MM.1S (cell line): ENCODE data around the gene MLLT10.
"Not testable (repeated sequence)": the region's sequence is repeated elsewhere in the genome, so short reads cannot be mapped to it uniquely, and the experiment has no call there.

ENCODE experiments used
- DNase-seq: peaks from one replicate; pipeline ENCODE4 v3.0.0-alpha.2; 2015
- H2AFZ ChIP-seq: fragments of 300-600 bp; sonication (generic); 2 replicates; pipeline ENCODE4 v1.6.0; 2016; ENCODE audit warnings: antibody characterized with exemption, low read length
- H3F3A ChIP-seq: fragments of 300-600 bp; sonication (generic); 2 replicates; pipeline ENCODE4 v1.6.1; 2016; ENCODE audit warnings: mild to moderate bottlenecking, antibody characterized with exemption, low read length, moderate library complexity, mixed read lengths; ENCODE audit not compliant: insufficient read depth
- H3K27ac ChIP-seq: fragments of 300-600 bp; sonication (generic); 2 replicates; pipeline ENCODE4 v1.5.1; 2016; ENCODE audit warnings: mild to moderate bottlenecking, low read length
- H3K27me3 ChIP-seq: fragments of 300-600 bp; sonication (generic); replicated peaks from 2 replicates; pipeline ENCODE4 v1.6.0; 2016; ENCODE audit warnings: low read length; ENCODE audit not compliant: insufficient read depth
- H3K36me3 ChIP-seq: fragments of 300-600 bp; sonication (generic); replicated peaks from 2 replicates; pipeline ENCODE4 v1.6.1; 2016; ENCODE audit warnings: mild to moderate bottlenecking, low read length, mixed read lengths; ENCODE audit not compliant: insufficient read depth
- H3K4me1 ChIP-seq: fragments of 300-600 bp; sonication (generic); 2 replicates; pipeline ENCODE4 v1.6.1; 2016; ENCODE audit warnings: low read length, mixed read lengths
- H3K4me2 ChIP-seq: fragments of 300-600 bp; sonication (generic); 2 replicates; pipeline ENCODE4 v1.6.0; 2016; ENCODE audit warnings: low read depth, low read length
- H3K4me3 ChIP-seq: fragments of 300-600 bp; sonication (generic); 2 replicates; pipeline ENCODE4 v1.5.1; 2016; ENCODE audit warnings: low read length, mixed read lengths
- H3K79me2 ChIP-seq: fragments of 300-600 bp; sonication (generic); 2 replicates; pipeline ENCODE4 v1.6.1; 2016; ENCODE audit warnings: mixed run types, low read length, mixed read lengths
- H3K9ac ChIP-seq: fragments of 300-600 bp; sonication (generic); 2 replicates; pipeline ENCODE4 v1.6.1; 2016; ENCODE audit warnings: low read length, mixed read lengths
- H3K9me2 ChIP-seq: fragments of 300-600 bp; sonication (generic); replicated peaks from 2 replicates; pipeline ENCODE4 v1.6.1; 2016; ENCODE audit warnings: mild to moderate bottlenecking, low read length, mixed read lengths; ENCODE audit not compliant: insufficient read depth
- H3K9me3 ChIP-seq: fragments of 300-600 bp; sonication (generic); replicated peaks from 2 replicates; pipeline ENCODE4 v1.6.1; 2016; ENCODE audit warnings: mild to moderate bottlenecking, low read length, mixed read lengths; ENCODE audit not compliant: insufficient read depth
- H4K20me1 ChIP-seq: fragments of 300-600 bp; sonication (generic); 2 replicates; pipeline ENCODE4 v1.6.1; 2016; ENCODE audit warnings: mild to moderate bottlenecking, low read length, moderate library complexity, mixed read lengths; ENCODE audit not compliant: insufficient read depth
- EZH2 ChIP-seq: fragments of 300-600 bp; sonication (generic); optimal IDR thresholded peaks from 2 replicates; pipeline ENCODE3; 2017; ENCODE audit warnings: low read depth, mild to moderate bottlenecking, antibody characterized with exemption, low read length, mixed read lengths
- EZH2phosphoT487 ChIP-seq: fragments of 300-600 bp; sonication (generic); IDR thresholded peaks from 2 replicates; pipeline ENCODE4 v1.6.1; 2018; ENCODE audit warnings: antibody characterized with exemption, low read length
- TF ChIP-seq, protein P1 (sequence below): fragments of 300-600 bp; sonication (generic); IDR thresholded peaks from 2 replicates; pipeline ENCODE4 v1.5.1; 2016; ENCODE audit warnings: antibody characterized with exemption, low read length, mixed read lengths

Gene MLLT10

DNA sequence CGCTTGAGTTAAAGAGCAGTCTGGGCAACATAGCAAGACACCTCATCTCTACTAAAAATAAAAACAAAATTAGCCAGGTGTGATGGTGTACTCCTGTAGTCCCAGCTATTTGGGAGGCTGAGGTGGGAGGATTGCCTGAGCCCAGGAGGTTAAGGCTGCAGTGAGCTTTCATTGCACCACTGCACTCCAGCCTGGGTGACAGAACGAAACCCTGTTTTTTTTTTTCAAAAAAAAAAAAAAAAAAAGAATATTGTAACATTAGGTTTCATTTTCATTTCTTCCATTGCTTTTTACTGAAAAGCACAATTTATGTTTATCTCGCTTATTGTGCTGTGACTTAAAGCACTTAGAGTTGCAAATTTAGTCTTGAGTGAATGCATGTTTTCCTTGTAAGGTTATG is 80.0 kb downstream of the MLLT10 start:
- Histone ChIP-seq H3K36me3 (peaks cover 6% of the 10 kb centered on the region; the same call in 1 of the 2 replicates), H3K79me2 (peaks cover 35% of the 10 kb centered on the region), H3K27ac (0 out of 2 replicates have a peak overlapping the region, but pooled peaks have one; percentile 13), H3K27me3 (no peaks in the 10 kb centered on the region), H3F3A (no peaks in the 10 kb centered on the region), H3K9me2 (no peaks in the 10 kb centered on the region), H2AFZ (no peak overlapping the region), H3K9ac (no peak overlapping the region), H3K4me2 (no peak overlapping the region), H3K4me3 (no peak overlapping the region), H3K4me1 (peaks cover 3% of the 10 kb centered on the region; the same call in 1 of the 2 replicates), H4K20me1 (no peaks in the 10 kb centered on the region), H3K9me3 (no peaks in the 10 kb centered on the region)
- TF ChIP-seq EZH2 (no peak), EZH2phosphoT487 (no peak)
- TF ChIP-seq, protein P1, sequence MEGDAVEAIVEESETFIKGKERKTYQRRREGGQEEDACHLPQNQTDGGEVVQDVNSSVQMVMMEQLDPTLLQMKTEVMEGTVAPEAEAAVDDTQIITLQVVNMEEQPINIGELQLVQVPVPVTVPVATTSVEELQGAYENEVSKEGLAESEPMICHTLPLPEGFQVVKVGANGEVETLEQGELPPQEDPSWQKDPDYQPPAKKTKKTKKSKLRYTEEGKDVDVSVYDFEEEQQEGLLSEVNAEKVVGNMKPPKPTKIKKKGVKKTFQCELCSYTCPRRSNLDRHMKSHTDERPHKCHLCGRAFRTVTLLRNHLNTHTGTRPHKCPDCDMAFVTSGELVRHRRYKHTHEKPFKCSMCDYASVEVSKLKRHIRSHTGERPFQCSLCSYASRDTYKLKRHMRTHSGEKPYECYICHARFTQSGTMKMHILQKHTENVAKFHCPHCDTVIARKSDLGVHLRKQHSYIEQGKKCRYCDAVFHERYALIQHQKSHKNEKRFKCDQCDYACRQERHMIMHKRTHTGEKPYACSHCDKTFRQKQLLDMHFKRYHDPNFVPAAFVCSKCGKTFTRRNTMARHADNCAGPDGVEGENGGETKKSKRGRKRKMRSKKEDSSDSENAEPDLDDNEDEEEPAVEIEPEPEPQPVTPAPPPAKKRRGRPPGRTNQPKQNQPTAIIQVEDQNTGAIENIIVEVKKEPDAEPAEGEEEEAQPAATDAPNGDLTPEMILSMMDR: no peak
- no peak for DNase-seq

DNA sequence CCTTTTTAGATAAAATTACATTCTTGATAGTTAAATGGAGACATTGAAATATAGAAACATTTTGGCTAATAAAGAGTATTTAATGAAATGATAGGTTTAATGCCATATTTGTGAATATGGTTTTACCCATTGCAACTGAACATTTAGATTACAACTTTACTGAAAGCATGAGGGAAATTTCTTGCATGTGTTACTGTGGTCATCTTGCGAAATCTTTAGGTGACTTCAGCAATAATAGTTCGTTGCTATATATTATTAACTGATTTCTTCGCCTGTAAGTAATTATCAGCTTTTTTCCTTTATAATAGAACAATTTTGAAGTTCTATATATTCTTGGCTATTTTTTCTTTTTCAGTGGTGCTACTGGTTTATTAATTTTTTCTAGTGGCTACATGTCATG is 83.2 kb downstream of the MLLT10 start:
- H3K79me2 ChIP-seq: peaks cover 21% of the 10 kb centered on the region
- H3K36me3 ChIP-seq: peaks cover 4% of the 10 kb centered on the region; the same call in 1 of the 2 replicates

GRCh38 chr10:21623291-21623690 is 89.3 kb downstream of the MLLT10 start:
- 0 out of 2 replicates have a peak, but pooled peaks cover 4% of the 10 kb centered on the region for H3K79me2 ChIP-seq
- H3K4me2 ChIP-seq: no peak overlapping the region
- H2AFZ ChIP-seq: no peak overlapping the region
- no peak overlapping the region for H3K9ac ChIP-seq
- H3K4me1 ChIP-seq: peaks cover 7% of the 10 kb centered on the region
- H3F3A ChIP-seq: peaks cover 6% of the 10 kb centered on the region; the same call in 1 of the 2 replicates
- TF ChIP-seq, protein P1: no peak
- TF ChIP-seq EZH2 (no peak), EZH2phosphoT487 (no peak)
- no peaks in the 10 kb centered on the region for H3K36me3 ChIP-seq
- H4K20me1 ChIP-seq: no peaks in the 10 kb centered on the region
- H3K9me2 ChIP-seq: no peaks in the 10 kb centered on the region
- H3K27ac ChIP-seq: no peak overlapping the region
- H3K27me3 ChIP-seq: no peaks in the 10 kb centered on the region
- no peaks in the 10 kb centered on the region for H3K9me3 ChIP-seq
- DNase-seq: no peak
- no peak overlapping the region for H3K4me3 ChIP-seq

More for the DNA sequence above, 83.2 kb downstream of the MLLT10 start:
- no peak for DNase-seq
- Histone ChIP-seq H3K27ac (no peak overlapping the region), H3K4me2 (no peak overlapping the region), H3K9me3 (no peaks in the 10 kb centered on the region), H4K20me1 (no peaks in the 10 kb centered on the region), H3K27me3 (no peaks in the 10 kb centered on the region), H2AFZ (no peak overlapping the region), H3K9me2 (no peaks in the 10 kb centered on the region), H3F3A (no peaks in the 10 kb centered on the region), H3K4me1 (peaks cover 3% of the 10 kb centered on the region; the same call in 1 of the 2 replicates), H3K9ac (no peak overlapping the region), H3K4me3 (no peak overlapping the region)
- TF ChIP-seq EZH2 (no peak), EZH2phosphoT487 (no peak)
- TF ChIP-seq, protein P1: no peak

DNA sequence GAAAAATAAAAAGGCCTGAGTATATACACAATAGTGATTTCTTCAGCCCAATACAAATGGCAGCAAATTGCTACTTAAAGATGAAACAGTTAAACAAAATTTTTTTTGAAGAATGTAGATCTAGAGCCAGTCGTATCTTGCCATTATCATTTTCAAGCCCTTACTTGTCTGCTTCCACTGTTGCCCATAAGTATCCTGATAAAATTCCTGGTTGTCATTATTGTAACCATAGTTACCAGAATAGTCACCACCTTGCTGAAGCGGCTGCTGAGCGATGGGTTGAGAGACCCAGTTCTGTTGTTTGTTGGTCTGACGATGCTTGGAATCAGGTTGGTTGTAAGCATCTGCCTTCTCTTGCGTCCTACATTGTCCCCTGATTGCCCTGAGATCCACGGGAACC is 90.4 kb downstream of the MLLT10 start:
- H3K9ac ChIP-seq, DNase-seq, H3K4me2 ChIP-seq, H3K4me1 ChIP-seq, H2AFZ ChIP-seq, H3K4me3 ChIP-seq, H4K20me1 ChIP-seq, H3K79me2 ChIP-seq, H3K9me3 ChIP-seq, H3K27ac ChIP-seq, H3K9me2 ChIP-seq, H3K27me3 ChIP-seq, H3K36me3 ChIP-seq, H3F3A ChIP-seq: not testable (repeated sequence)
